Fibroblast of villous mesenchyme (primary cell): ENCODE measurements around the gene HOXB7. TPM values are rescaled to one million over a fixed set of nuclear protein-coding genes. Genes with fewer than 3 reads are reported as not detected.

ENCODE experiments used
- DNase-seq: peaks from one replicate; pipeline ENCODE4 v3.0.0-alpha.2; 2010; ENCODE audit warnings: low read depth
- H3K4me3 ChIP-seq: 2 replicates; pipeline ENCODE4 v1.5.1; 2011; ENCODE audit warnings: low read depth, mild to moderate bottlenecking, low read length
- total RNA-seq: library from RNA; depleted of rRNA; stranded (reverse); fragments of >200 nt; gene quantifications from 2 replicates; pipeline ENCODE4 v1.2.3, GENCODE V29; 2012
- TF ChIP-seq, protein P1 (sequence below): IDR thresholded peaks from 2 replicates; pipeline ENCODE4 v1.5.1; 2012; ENCODE audit warnings: low read depth, mild to moderate bottlenecking, low read length; ENCODE audit not compliant: insufficient read depth

HOXB7 gene
- total RNA-seq, 1 donor = 1.7 TPM

GRCh38 chr17:48597528-48597777 is 13.4 kb downstream of the HOXB7 start:
- H3K4me3 ChIP-seq = peak overlapping the region; percentile 56
- TF ChIP-seq, protein P1, sequence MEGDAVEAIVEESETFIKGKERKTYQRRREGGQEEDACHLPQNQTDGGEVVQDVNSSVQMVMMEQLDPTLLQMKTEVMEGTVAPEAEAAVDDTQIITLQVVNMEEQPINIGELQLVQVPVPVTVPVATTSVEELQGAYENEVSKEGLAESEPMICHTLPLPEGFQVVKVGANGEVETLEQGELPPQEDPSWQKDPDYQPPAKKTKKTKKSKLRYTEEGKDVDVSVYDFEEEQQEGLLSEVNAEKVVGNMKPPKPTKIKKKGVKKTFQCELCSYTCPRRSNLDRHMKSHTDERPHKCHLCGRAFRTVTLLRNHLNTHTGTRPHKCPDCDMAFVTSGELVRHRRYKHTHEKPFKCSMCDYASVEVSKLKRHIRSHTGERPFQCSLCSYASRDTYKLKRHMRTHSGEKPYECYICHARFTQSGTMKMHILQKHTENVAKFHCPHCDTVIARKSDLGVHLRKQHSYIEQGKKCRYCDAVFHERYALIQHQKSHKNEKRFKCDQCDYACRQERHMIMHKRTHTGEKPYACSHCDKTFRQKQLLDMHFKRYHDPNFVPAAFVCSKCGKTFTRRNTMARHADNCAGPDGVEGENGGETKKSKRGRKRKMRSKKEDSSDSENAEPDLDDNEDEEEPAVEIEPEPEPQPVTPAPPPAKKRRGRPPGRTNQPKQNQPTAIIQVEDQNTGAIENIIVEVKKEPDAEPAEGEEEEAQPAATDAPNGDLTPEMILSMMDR = no peak
- DNase-seq = no peak

- TF ChIP-seq, protein P1 = no peak
- DNase-seq = no peak
- H3K4me3 ChIP-seq = peak overlapping the region; percentile 56
Observed at GRCh38 chr17:48596735-48597527, 13.9 kb downstream of the HOXB7 start.

- no peak overlapping the region for H3K4me3 ChIP-seq
- DNase-seq = no peak
Observed at GRCh38 chr17:48596000-48596734, 14.7 kb downstream of the HOXB7 start.

GRCh38 chr17:48595278-48595999 is 15.4 kb downstream of the HOXB7 start:
- no peak overlapping the region for H3K4me3 ChIP-seq
- TF ChIP-seq, protein P1 = no peak
- DNase-seq = no peak

More at GRCh38 chr17:48596000-48596734, 14.7 kb downstream of the HOXB7 start:
- TF ChIP-seq, protein P1 = no peak

DNA sequence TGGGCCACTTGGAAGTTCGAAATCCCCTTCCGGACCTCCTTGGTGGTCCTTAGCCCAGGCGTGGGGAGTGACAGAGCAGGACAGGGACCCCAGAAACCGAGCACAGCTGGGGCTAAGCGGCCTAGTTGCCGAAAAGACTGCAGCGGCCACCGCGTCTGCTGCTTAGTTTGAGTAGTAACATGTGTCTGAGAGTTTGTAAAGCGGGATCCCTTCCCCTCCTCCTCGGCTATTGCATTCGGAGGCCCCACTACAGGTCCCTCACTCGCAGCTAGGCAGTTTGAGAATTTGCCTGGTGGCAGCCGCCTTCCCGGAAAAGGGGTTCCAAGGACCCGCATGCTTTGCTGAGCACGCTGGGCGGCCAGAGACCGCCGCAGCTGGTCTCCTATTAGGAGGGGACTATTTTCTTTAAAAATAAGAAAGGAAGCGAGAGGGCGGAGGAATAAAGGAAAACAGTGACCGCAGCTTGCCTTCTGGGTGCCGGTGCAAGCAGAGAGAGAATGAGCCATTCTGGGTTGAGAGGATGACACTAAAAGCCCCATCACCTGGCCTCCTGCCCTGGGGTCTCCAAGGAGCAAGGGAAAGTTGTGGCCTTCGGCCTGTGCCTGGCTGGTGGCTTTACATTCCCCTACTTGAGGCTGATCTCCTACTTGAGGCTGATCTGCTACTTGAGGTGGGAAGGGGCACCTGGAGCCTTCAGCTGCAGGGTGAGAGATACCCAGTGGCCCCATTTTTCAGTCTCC is 16.1 kb downstream of the HOXB7 start:
- no peak overlapping the region for H3K4me3 ChIP-seq
- TF ChIP-seq, protein P1 = no peak
- DNase-seq = no peak

GRCh38 chr17:48593840-48594537 is 16.8 kb downstream of the HOXB7 start:
- peak; percentile 71 for DNase-seq
- TF ChIP-seq, protein P1 = peak; percentile 90
- peak overlapping the region; percentile 49 for H3K4me3 ChIP-seq
